K562 (cell line): Measurements from ENCODE around the gene PLEKHN1. TPM values are rescaled to one million over a fixed set of nuclear protein-coding genes. Genes with fewer than 3 reads are reported as not detected.

Experiments
- BACH1 ChIP-seq: fragments of 200-800 bp; sonication (Bioruptor generic); IDR thresholded peaks from 2 replicates; pipeline ENCODE4 v1.6.1; 2016; ENCODE audit warnings: missing genetic modification characterization, missing compliant biosample characterization
- E2F8 ChIP-seq: fragments of 450-650 bp; IDR thresholded peaks from 2 replicates; pipeline ENCODE4 v1.7.1; 2018; ENCODE audit warnings: mild to moderate bottlenecking, low read depth; ENCODE audit not compliant: partially characterized antibody
- KLF10 ChIP-seq: fragments of 250-450 bp; sonication (Bioruptor Pico); IDR thresholded peaks from 2 replicates; pipeline ENCODE4 v1.6.1; 2021; ENCODE audit warnings: matching md5 sums
- MNT ChIP-seq, 2 experiments: fragments of 450-650 bp; conservative IDR thresholded peaks; 2 replicates each; pipeline ENCODE4 v1.6.1; 2017; ENCODE audit warnings: mild to moderate bottlenecking in 2 of 2, moderate library complexity in 2 of 2
- PTRF ChIP-seq: fragments of 450-650 bp; IDR thresholded peaks from 2 replicates; pipeline ENCODE4 v1.6.1; 2016; ENCODE audit warnings: mild to moderate bottlenecking, missing genetic modification characterization, missing compliant biosample characterization
- polyA plus RNA-seq, 8 experiments: library from polyadenylated mRNA; depleted of rRNA in 4 of 8; stranded (reverse) in 5 of 8; unstranded in 3 of 8; fragments of >200 nt; fragmentation: Nextera tagmentation in 2 of 8; fragmentation: Illumina TruSeq in 1 of 8; extraction: Ambion mirVana in 2 of 8; extraction: Trizol in 1 of 8; gene quantifications; 2 replicates each; pipeline versions ENCODE4 v1.2.1 to v1.2.3, GENCODE V29; 2011 to 2014; ENCODE audit warnings: inconsistent platforms in 1 of 8, missing spikeins in 1 of 8
- total RNA-seq, 7 experiments: library from RNA; depleted of rRNA in 6 of 7; stranded (reverse); fragments of >200 nt in 6 of 7; fragmentation: Illumina TruSeq in 2 of 7; extraction: Trizol in 2 of 7; gene quantifications; 2 replicates each; pipeline versions ENCODE4 v1.2.1 to v1.2.3, GENCODE V29; 2011 to 2021; ENCODE audit warnings: low replicate concordance in 1 of 7

Gene PLEKHN1
- total and polyA plus RNA-seq, 9 of the 15 experiments (the other 6 are each of a cell fraction or from before 2014, with no cell fraction given) = 0.07 to 1.5 (median 0.13) TPM; not detected in 2

- TF ChIP-seq BACH1 (no peak), KLF10 (CRISPR knock-in tag) (no peak), E2F8 (no peak), PTRF (tag) (no peak), MNT (conservative IDR thresholded peaks at IDR 0.05) (0 out of 4 replicates have a peak, but pooled peaks of 1 of the 2 experiments have one; percentile 33)
- TF ChIP-seq, all 486 proteins: peak for 35
These were observed 28.1 kb upstream of the PLEKHN1 start (continued) for GRCh38 chr1:938088-938683.
